ENCODE results near the gene E2F2. TPM values are rescaled to one million over a fixed set of nuclear protein-coding genes. Genes with fewer than 3 reads are reported as not detected.
A peak's percentile ranks its signal among the peaks of the same experiment; 100 is the strongest.

The E2F2 gene
- total RNA-seq, 1 experiment from 2014 or later = 9.5 TPM

DNA sequence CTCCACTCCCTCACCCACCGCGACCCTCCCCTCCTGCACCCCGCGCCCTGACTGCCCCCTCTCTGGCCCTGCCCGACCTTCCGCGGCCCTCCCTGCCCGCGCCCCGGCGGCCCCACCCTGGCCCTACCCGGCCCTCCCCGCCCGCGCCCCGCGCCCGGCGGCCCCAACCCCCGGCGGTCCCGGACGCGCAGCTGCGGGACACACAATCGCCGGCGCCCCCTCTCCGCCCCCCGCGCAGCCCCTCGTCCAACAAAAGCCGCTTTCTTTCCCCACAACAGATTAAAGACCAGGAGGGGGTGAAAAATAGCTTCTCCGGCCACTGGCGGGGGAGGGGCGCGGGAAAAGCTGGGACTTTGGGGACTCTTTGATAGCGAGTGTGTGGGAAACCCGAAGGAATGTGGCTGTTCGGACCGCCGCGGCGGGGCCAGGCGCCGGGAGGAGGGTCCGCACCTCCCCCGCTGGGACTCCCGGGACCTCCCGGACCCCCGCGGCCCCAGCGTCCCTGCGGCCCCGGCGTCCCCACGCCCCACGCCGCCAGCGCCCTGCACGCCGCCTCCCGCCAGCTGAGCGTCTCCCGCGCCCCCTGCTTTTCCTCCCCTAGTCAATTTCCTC is 37.1 kb upstream of the E2F2 start:
- intact Hi-C loops (cut with micrococcal nuclease; ENCODE audit: unreplicated experiment) = no loop called here

DNA sequence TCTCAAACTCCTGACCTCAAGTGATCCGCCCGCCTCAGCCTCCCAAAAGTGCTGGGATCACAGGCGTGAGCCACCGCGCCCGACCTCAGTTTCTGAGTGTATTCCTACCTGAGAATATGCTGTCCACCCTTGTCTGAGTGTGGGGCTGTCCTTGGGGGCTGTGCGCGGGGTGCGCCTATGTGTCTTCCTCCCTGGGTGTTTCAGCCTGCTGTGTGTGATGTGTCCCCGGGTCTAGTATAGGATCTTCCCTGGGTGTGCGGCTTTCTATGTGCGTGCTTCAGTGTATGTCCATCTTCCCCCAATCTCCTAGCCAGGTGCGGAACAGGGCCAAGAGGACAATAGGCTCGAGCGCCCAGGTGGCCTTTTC is 36.6 kb upstream of the E2F2 start:
- H3K27me3 Mint-ChIP-seq (ENCODE audit: insufficient read depth, unreplicated experiment) = no peaks in the 10 kb centered on the region
- POLR2A ChIA-PET = interaction anchor here (0.6 to 1.0 kb wide), 3 partner anchors 8 to 28 kb away, joined by 4 to 12 read pairs (median 6); partner anchors contain the start of gene ID3
- peaks cover 30% of the 10 kb centered on the region for H3K4me1 Mint-ChIP-seq (ENCODE audit: low read depth, unreplicated experiment)
- H3K27ac Mint-ChIP-seq (ENCODE audit: unreplicated experiment) = peak overlapping the region; percentile 97
- no peak for DNase-seq
- intact Hi-C loops (cut with micrococcal nuclease; ENCODE audit: unreplicated experiment) = no loop called here
- peak overlapping the region; percentile 48 for H3K4me3 ChIP-seq (ENCODE audit: low read depth, low read length)
- H3K36me3 Mint-ChIP-seq (ENCODE audit: insufficient read depth, unreplicated experiment) = peaks cover 13% of the 10 kb centered on the region
- TF ChIP-seq, protein P1, sequence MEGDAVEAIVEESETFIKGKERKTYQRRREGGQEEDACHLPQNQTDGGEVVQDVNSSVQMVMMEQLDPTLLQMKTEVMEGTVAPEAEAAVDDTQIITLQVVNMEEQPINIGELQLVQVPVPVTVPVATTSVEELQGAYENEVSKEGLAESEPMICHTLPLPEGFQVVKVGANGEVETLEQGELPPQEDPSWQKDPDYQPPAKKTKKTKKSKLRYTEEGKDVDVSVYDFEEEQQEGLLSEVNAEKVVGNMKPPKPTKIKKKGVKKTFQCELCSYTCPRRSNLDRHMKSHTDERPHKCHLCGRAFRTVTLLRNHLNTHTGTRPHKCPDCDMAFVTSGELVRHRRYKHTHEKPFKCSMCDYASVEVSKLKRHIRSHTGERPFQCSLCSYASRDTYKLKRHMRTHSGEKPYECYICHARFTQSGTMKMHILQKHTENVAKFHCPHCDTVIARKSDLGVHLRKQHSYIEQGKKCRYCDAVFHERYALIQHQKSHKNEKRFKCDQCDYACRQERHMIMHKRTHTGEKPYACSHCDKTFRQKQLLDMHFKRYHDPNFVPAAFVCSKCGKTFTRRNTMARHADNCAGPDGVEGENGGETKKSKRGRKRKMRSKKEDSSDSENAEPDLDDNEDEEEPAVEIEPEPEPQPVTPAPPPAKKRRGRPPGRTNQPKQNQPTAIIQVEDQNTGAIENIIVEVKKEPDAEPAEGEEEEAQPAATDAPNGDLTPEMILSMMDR (IDR thresholded peaks at IDR 0.05; ENCODE audit: insufficient read depth in 1 of 2, low read depth in 1 of 2, low read length in 1 of 2, severe bottlenecking in 1 of 2, unreplicated experiment in 1 of 2) = no peak
- H3K36me3 ChIP-seq (ENCODE audit: control insufficient read depth, insufficient read depth, low read length) = no peaks in the 10 kb centered on the region
- BruUV-seq (replicated peaks) = no TSS peak
- H3K9me3 Mint-ChIP-seq (ENCODE audit: unreplicated experiment) = no peaks in the 10 kb centered on the region
- H3K9me3 ChIP-seq = no peaks in the 10 kb centered on the region
- H3K4me1 ChIP-seq = peaks cover 30% of the 10 kb centered on the region
- peak overlapping the region; percentile 93 for H3K4me3 Mint-ChIP-seq (ENCODE audit: unreplicated experiment)
- CTCF ChIA-PET = interaction anchor here (0.7 to 1.0 kb wide), 2 partner anchors 9 to 155 kb away, joined by 3 read pairs; no protein-coding TSS in a partner anchor
- H3K27me3 ChIP-seq (replicated peaks; ENCODE audit: control insufficient read depth, insufficient read depth, low read length) = no peaks in the 10 kb centered on the region

More for the DNA sequence above, 37.1 kb upstream of the E2F2 start:
- peaks cover 25% of the 10 kb centered on the region for H3K4me1 ChIP-seq
- H3K9me3 ChIP-seq = no peaks in the 10 kb centered on the region
- no TSS peak for BruUV-seq (replicated peaks)
- peak overlapping the region; percentile 97 for H3K27ac Mint-ChIP-seq (ENCODE audit: unreplicated experiment)
- no peaks in the 10 kb centered on the region for H3K36me3 ChIP-seq (ENCODE audit: control insufficient read depth, insufficient read depth, low read length)
- POLR2A ChIA-PET = interaction anchor here (0.6 to 1.0 kb wide), 3 partner anchors 8 to 28 kb away, joined by 4 to 12 read pairs (median 6); partner anchors contain the start of gene ID3
- peaks cover 26% of the 10 kb centered on the region for H3K4me1 Mint-ChIP-seq (ENCODE audit: low read depth, unreplicated experiment)
- CTCF ChIA-PET = interaction anchor here (0.7 to 1.5 kb wide), 3 partner anchors 9 to 156 kb away, joined by 3 read pairs; no protein-coding TSS in a partner anchor
- no peaks in the 10 kb centered on the region for H3K9me3 Mint-ChIP-seq (ENCODE audit: unreplicated experiment)
- H3K27me3 Mint-ChIP-seq (ENCODE audit: insufficient read depth, unreplicated experiment) = no peaks in the 10 kb centered on the region
- TF ChIP-seq, protein P1 (IDR thresholded peaks at IDR 0.05; ENCODE audit: insufficient read depth in 1 of 2, low read depth in 1 of 2, low read length in 1 of 2, severe bottlenecking in 1 of 2, unreplicated experiment in 1 of 2) = no peak
- no peaks in the 10 kb centered on the region for H3K27me3 ChIP-seq (replicated peaks; ENCODE audit: control insufficient read depth, insufficient read depth, low read length)
- H3K4me3 ChIP-seq (ENCODE audit: low read depth, low read length) = peak overlapping the region; percentile 48
- DNase-seq = peak in 1 of 2 experiments; percentile 49
- peak overlapping the region; percentile 93 for H3K4me3 Mint-ChIP-seq (ENCODE audit: unreplicated experiment)
- peaks cover 13% of the 10 kb centered on the region for H3K36me3 Mint-ChIP-seq (ENCODE audit: insufficient read depth, unreplicated experiment)

DNA sequence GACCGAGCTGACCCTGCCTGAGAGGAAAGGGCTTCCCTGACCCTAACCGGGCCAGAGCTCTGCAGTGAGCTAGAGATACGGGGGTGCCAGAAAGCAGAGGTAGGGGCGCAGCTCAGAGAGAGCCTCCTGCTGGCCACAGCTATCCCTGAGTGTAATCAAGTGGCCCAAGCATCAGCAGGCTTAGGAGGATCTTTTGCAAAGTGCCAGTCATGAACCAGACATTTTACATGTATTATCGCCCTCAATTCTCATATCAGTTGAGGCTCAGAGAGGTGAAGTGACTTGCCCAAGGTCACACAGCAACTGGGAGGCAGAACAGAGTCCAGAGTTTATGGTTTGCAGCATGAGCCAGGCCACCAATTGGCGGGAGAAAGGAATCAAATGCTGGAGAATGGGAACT is 35.3 kb upstream of the E2F2 start:
- H3K9me3 Mint-ChIP-seq (ENCODE audit: unreplicated experiment) = no peaks in the 10 kb centered on the region
- Histone ChIP-seq H3K9me3 (no peaks in the 10 kb centered on the region), H3K4me3 (ENCODE audit: low read depth, low read length) (no peak overlapping the region), H3K36me3 (ENCODE audit: control insufficient read depth, insufficient read depth, low read length) (no peaks in the 10 kb centered on the region), H3K4me1 (peaks cover 39% of the 10 kb centered on the region), H3K27me3 (replicated peaks; ENCODE audit: control insufficient read depth, insufficient read depth, low read length) (no peaks in the 10 kb centered on the region)
- no TSS peak for BruUV-seq (replicated peaks)
- intact Hi-C loops (cut with micrococcal nuclease; ENCODE audit: unreplicated experiment) = no loop called here
- H3K4me3 Mint-ChIP-seq (ENCODE audit: unreplicated experiment) = peak overlapping the region; percentile 35
- H3K27me3 Mint-ChIP-seq (ENCODE audit: insufficient read depth, unreplicated experiment) = no peaks in the 10 kb centered on the region
- ChIA-PET POLR2A (no interaction called here), CTCF (no interaction called here)
- TF ChIP-seq, protein P1 (IDR thresholded peaks at IDR 0.05; ENCODE audit: insufficient read depth in 1 of 2, low read depth in 1 of 2, low read length in 1 of 2, severe bottlenecking in 1 of 2, unreplicated experiment in 1 of 2) = peak in 1 of 2 experiments; percentile 8
- H3K27ac Mint-ChIP-seq (ENCODE audit: unreplicated experiment) = no peak overlapping the region
- peaks cover 44% of the 10 kb centered on the region for H3K4me1 Mint-ChIP-seq (ENCODE audit: low read depth, unreplicated experiment)
- no peak for DNase-seq
- peaks cover 19% of the 10 kb centered on the region for H3K36me3 Mint-ChIP-seq (ENCODE audit: insufficient read depth, unreplicated experiment)
